HEK293T (cell line): ENCODE results near the gene GEMIN7.

Experiments used
- CTCF ChIA-PET: fragments of 350-600 bp; formaldehyde crosslinking; extraction: SDS; loops from one replicate; lab custom pipeline; 2021; ENCODE audit warnings: antibody characterized with exemption, inconsistent platforms; lab: Yijun Ruan, JAX
- POLR2A ChIA-PET: fragments of 350-600 bp; formaldehyde crosslinking; extraction: SDS; loops from one replicate; lab custom pipeline; 2020; ENCODE audit warnings: antibody characterized with exemption, inconsistent platforms; lab: Yijun Ruan, JAX
- DNase-seq: peaks from one replicate; pipeline ENCODE4 v3.0.0; 2012; ENCODE audit warnings: mixed read lengths; ENCODE audit errors: extremely low spot score
- ARNT ChIP-seq: fragments of 450-650 bp; IDR thresholded peaks from 2 replicates; pipeline ENCODE4 v1.6.1; 2017; ENCODE audit warnings: mild to moderate bottlenecking
- BHLHE40 ChIP-seq: fragments of 450-650 bp; IDR thresholded peaks from 2 replicates; pipeline ENCODE4 v1.6.1; 2016; ENCODE audit warnings: mild to moderate bottlenecking, moderate library complexity, borderline replicate concordance
- CTBP1 ChIP-seq: fragments of 450-650 bp; IDR thresholded peaks from 2 replicates; pipeline ENCODE4 v1.6.1; 2016; ENCODE audit warnings: borderline replicate concordance
- ELF4 ChIP-seq: fragments of 450-650 bp; IDR thresholded peaks from 2 replicates; pipeline ENCODE4 v1.6.1; 2017; ENCODE audit warnings: antibody characterized with exemption
- FOXA1 ChIP-seq: fragments of 450-650 bp; IDR thresholded peaks from 2 replicates; pipeline ENCODE4 v1.6.1; 2016; ENCODE audit warnings: mild to moderate bottlenecking
- FOXK2 ChIP-seq: fragments of 450-650 bp; IDR thresholded peaks from 2 replicates; pipeline ENCODE4 v1.6.1; 2016; ENCODE audit warnings: mild to moderate bottlenecking
- FOXM1 ChIP-seq: fragments of 450-650 bp; IDR thresholded peaks from 2 replicates; pipeline ENCODE4 v1.6.1; 2017; ENCODE audit warnings: mild to moderate bottlenecking, borderline replicate concordance
- HDGF ChIP-seq: fragments of 450-650 bp; IDR thresholded peaks from 2 replicates; pipeline ENCODE4 v1.6.1; 2017; ENCODE audit warnings: antibody characterized with exemption, borderline replicate concordance
- L3MBTL2 ChIP-seq: fragments of 450-650 bp; conservative IDR thresholded peaks from 2 replicates; pipeline ENCODE4 v1.6.1; 2016; ENCODE audit warnings: mild to moderate bottlenecking
- LEF1 ChIP-seq: fragments of 450-650 bp; IDR thresholded peaks from 2 replicates; pipeline ENCODE4 v1.6.1; 2017; ENCODE audit warnings: mild to moderate bottlenecking, borderline replicate concordance
- NFRKB ChIP-seq: fragments of 450-650 bp; IDR thresholded peaks from 2 replicates; pipeline ENCODE4 v1.6.1; 2016; ENCODE audit warnings: mild to moderate bottlenecking, moderate library complexity
- PKNOX1 ChIP-seq: fragments of 450-650 bp; IDR thresholded peaks from 2 replicates; pipeline ENCODE4 v1.6.1; 2016
- SP1 ChIP-seq: fragments of 450-650 bp; IDR thresholded peaks from 2 replicates; pipeline ENCODE4 v1.6.1; 2017
- SUZ12 ChIP-seq: fragments of 450-650 bp; IDR thresholded peaks from 2 replicates; pipeline ENCODE4 v1.6.1; 2016; ENCODE audit warnings: mild to moderate bottlenecking
- TARDBP ChIP-seq: fragments of 450-650 bp; IDR thresholded peaks from 2 replicates; pipeline ENCODE4 v1.6.1; 2016
- ZNF384 ChIP-seq: fragments of 450-650 bp; IDR thresholded peaks from 2 replicates; pipeline ENCODE4 v1.6.1; 2016

The GEMIN7 gene

GRCh38 chr19:45063851-45064801 lies 14.9 kb upstream of the GEMIN7 start:
- TF ChIP-seq ELF4 (no peak), NFRKB (no peak), PKNOX1 (no peak), HDGF (no peak), SUZ12 (no peak), ARNT (no peak), LEF1 (no peak), BHLHE40 (no peak), L3MBTL2 (no peak), ZNF384 (no peak), FOXA1 (no peak), FOXK2 (no peak), FOXM1 (no peak), SP1 (no peak), TARDBP (no peak), CTBP1 (no peak)
- POLR2A ChIA-PET, result interaction anchor here (1.3 kb wide), 1 partner anchor 25 kb away, joined by 5 read pairs; the partner anchor contains the start of gene CLASRP
- no peak for DNase-seq
- CTCF ChIA-PET, result no interaction called here

DNA sequence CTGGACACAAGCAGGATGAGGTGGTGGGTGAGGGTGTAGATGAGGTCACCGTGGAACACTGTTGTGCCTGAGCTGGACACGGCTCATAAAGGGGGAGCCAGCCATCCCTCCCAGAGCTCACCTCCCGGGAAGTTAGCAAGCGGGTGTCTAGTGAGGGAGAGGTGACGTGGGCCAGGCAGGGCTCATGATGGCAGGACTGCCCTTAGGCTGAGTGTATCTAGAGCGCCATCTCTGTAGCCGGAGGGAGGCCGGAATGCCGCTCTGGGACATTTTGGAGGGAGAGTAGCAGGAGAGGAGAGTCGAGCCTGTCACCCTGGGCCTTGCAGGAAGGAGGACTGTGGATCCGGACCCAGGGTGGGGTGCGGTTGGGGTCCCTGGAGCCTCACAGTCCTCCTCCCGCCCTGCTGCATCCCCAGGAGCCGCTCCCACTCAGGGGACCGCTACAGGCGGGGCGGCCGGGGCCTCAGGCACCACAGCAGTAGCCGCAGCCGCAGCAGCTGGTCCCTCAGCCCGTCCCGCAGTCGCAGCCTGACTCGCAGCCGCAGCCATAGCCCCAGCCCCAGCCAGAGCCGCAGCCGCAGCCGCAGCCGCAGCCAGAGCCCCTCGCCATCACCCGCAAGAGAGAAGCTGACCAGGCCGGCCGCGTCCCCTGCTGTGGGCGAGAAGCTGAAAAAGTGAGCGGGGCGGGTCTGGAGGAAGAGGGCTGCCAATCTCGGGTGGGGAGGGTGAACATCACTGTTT lies 12.0 kb upstream of the GEMIN7 start:
- no peak for DNase-seq
- POLR2A ChIA-PET, result no interaction called here
- CTCF ChIA-PET, result no interaction called here
- no peak for TF ChIP-seq FOXA1
- TF ChIP-seq BHLHE40, result no peak
- no peak for TF ChIP-seq ARNT
- TF ChIP-seq PKNOX1, result no peak
- no peak for TF ChIP-seq SUZ12

- ChIA-PET POLR2A (interaction anchor here (0.6 to 1.2 kb wide), 2 partner anchors 9 to 11 kb away, joined by 3 to 4 read pairs; partner anchors contain the start of gene GEMIN7), CTCF (interaction anchor here (1.3 kb wide), 1 partner anchor 9 kb away, joined by 5 read pairs; no protein-coding TSS in a partner anchor)
- TF ChIP-seq FOXA1 (no peak), BHLHE40 (no peak), ELF4 (no peak), PKNOX1 (no peak), FOXK2 (no peak), ZNF384 (no peak), L3MBTL2 (no peak), FOXM1 (no peak), SUZ12 (no peak), LEF1 (no peak), TARDBP (no peak), ARNT (no peak), HDGF (no peak), CTBP1 (no peak), SP1 (no peak), NFRKB (no peak)
- no peak for DNase-seq
Measured at GRCh38 chr19:45068041-45068440, 11.0 kb upstream of the GEMIN7 start.

DNA sequence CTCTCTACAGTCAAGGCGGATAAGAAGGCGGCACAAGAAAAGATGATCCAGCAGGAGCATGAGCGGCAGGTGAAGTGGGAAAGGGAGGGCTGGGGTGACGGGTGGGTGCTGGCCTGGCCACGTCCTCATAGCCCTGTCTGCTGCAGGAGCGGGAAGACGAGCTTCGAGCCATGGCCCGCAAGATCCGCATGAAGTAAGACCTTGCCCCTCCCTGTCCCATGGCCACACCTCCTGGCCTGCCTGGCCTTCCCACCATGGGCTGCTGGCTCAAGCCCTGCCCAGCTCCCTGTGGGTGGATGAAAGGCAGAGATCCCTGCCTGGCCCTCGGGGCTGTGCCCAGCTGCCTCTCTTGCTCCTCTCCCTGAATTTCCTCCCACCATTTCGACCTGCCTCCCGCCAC lies 10.0 kb upstream of the GEMIN7 start:
- DNase-seq, result no peak
- no peak for TF ChIP-seq LEF1
- TF ChIP-seq FOXK2, result no peak
- no peak for TF ChIP-seq NFRKB
- TF ChIP-seq TARDBP, result no peak
- TF ChIP-seq ELF4, result no peak
- no peak for TF ChIP-seq FOXM1
- ChIA-PET POLR2A (interaction anchor here (1.1 to 1.2 kb wide), 2 partner anchors 10 to 23 kb away, joined by 4 to 5 read pairs; partner anchors contain the start of genes GEMIN7 and PPP1R37), CTCF (interaction anchor here (1.3 kb wide), 1 partner anchor 10 kb away, joined by 5 read pairs; no protein-coding TSS in a partner anchor)

DNA sequence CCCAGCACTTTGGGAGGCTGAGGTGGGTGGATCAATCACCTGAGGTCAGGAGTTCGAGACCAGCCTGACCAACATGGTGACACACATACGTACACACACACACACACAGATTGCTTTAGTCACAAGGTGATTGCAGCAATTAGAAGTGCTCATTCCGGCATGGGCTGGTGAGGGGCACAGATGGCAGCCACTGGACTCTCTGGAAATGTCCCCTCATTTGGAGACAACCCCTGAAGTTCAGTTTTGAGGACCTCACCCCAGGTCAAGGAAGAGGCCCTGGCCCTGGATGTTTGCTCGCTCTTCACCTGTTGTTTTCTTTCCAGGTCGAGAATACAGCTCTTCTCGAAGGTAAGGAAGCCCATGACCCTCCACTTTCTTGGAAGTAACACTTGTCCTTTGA lies 8.8 kb upstream of the GEMIN7 start:
- no peak for DNase-seq
- TF ChIP-seq ELF4 (no peak), CTBP1 (no peak), HDGF (no peak), ARNT (no peak), ZNF384 (no peak), FOXM1 (no peak), NFRKB (no peak), SUZ12 (no peak)
- POLR2A ChIA-PET, result no interaction called here
- CTCF ChIA-PET, result no interaction called here
